KMS-11 (cell line): ENCODE results near the gene NAA10.

ENCODE experiments used
- H2AFZ ChIP-seq: fragments of 200-600 bp; sonication (generic); 2 replicates; pipeline ENCODE4 v1.6.1; 2016; ENCODE audit warnings: antibody characterized with exemption, mixed run types, low read depth
- H3K27ac ChIP-seq: fragments of 200-600 bp; sonication (generic); 2 replicates; pipeline ENCODE4 v1.6.1; 2016; ENCODE audit warnings: mild to moderate bottlenecking, mixed run types
- H3K27me3 ChIP-seq: fragments of 200-600 bp; sonication (generic); 2 replicates; pipeline ENCODE4 v1.6.1; 2017; ENCODE audit warnings: mild to moderate bottlenecking, low read depth, mixed run types, moderate library complexity; ENCODE audit not compliant: insufficient read depth
- H3K36me3 ChIP-seq: fragments of 200-600 bp; sonication (generic); 2 replicates; pipeline ENCODE4 v1.6.1; 2017; ENCODE audit warnings: mild to moderate bottlenecking, mixed run types; ENCODE audit not compliant: insufficient read depth
- H3K4me1 ChIP-seq: fragments of 200-600 bp; sonication (generic); 2 replicates; pipeline ENCODE4 v1.6.1; 2016; ENCODE audit warnings: mild to moderate bottlenecking, low read depth, mixed run types; ENCODE audit not compliant: poor library complexity, severe bottlenecking
- H3K4me2 ChIP-seq: fragments of 200-600 bp; sonication (generic); 2 replicates; pipeline ENCODE4 v1.7.0; 2016; ENCODE audit warnings: mild to moderate bottlenecking, mixed run types
- H3K4me3 ChIP-seq: fragments of 200-600 bp; sonication (generic); IDR thresholded peaks from 2 replicates; pipeline ENCODE4 v1.6.1; 2017; ENCODE audit warnings: low read depth, low read length, mixed read lengths; ENCODE audit not compliant: insufficient read depth
- H3K79me2 ChIP-seq: fragments of 200-600 bp; sonication (generic); 2 replicates; pipeline ENCODE4 v1.6.1; 2016; ENCODE audit warnings: low read depth, mixed run types; ENCODE audit not compliant: insufficient read depth
- H3K9ac ChIP-seq: fragments of 200-600 bp; sonication (generic); 2 replicates; pipeline ENCODE4 v1.6.1; 2016; ENCODE audit warnings: mild to moderate bottlenecking, mixed run types
- H4K20me1 ChIP-seq: fragments of 200-600 bp; sonication (generic); 2 replicates; pipeline ENCODE4 v1.6.1; 2016; ENCODE audit warnings: mild to moderate bottlenecking, mixed run types; ENCODE audit not compliant: insufficient read depth
- TF ChIP-seq, protein P1 (sequence below): fragments of 200-600 bp; sonication (generic); conservative IDR thresholded peaks from 2 replicates; pipeline ENCODE4 v1.6.1; 2017; ENCODE audit warnings: low read depth, mild to moderate bottlenecking, antibody characterized with exemption, low read length, moderate library complexity, mixed read lengths

Gene NAA10

DNA sequence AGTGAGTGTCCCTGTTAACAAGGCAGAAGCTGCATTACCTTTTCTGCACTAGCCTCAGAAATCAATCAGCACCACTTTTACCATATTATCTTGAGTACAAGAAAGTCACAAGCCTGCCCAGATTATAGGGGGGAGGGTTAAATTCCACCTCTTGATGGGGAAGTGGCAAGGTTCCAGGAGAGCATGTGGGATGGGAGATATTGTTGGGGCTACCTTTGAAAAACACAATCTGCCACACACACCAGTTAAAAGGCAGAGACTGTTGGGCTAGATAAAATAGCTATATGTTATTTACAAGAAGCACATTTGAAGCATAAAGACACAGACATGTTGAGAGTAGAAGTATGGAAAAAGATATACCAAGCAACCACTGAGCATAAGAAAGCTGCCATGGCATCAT, 36.9 kb downstream of the NAA10 start:
- no peak overlapping the region for H3K4me3 ChIP-seq
- H3K9ac ChIP-seq = no peak overlapping the region
- no peaks in the 10 kb centered on the region for H4K20me1 ChIP-seq
- no peak overlapping the region for H2AFZ ChIP-seq
- no peaks in the 10 kb centered on the region for H3K36me3 ChIP-seq
- peaks cover 25% of the 10 kb centered on the region for H3K4me1 ChIP-seq
- no peaks in the 10 kb centered on the region for H3K79me2 ChIP-seq
- no peak overlapping the region for H3K4me2 ChIP-seq
- H3K27ac ChIP-seq = no peak overlapping the region
- TF ChIP-seq, protein P1, sequence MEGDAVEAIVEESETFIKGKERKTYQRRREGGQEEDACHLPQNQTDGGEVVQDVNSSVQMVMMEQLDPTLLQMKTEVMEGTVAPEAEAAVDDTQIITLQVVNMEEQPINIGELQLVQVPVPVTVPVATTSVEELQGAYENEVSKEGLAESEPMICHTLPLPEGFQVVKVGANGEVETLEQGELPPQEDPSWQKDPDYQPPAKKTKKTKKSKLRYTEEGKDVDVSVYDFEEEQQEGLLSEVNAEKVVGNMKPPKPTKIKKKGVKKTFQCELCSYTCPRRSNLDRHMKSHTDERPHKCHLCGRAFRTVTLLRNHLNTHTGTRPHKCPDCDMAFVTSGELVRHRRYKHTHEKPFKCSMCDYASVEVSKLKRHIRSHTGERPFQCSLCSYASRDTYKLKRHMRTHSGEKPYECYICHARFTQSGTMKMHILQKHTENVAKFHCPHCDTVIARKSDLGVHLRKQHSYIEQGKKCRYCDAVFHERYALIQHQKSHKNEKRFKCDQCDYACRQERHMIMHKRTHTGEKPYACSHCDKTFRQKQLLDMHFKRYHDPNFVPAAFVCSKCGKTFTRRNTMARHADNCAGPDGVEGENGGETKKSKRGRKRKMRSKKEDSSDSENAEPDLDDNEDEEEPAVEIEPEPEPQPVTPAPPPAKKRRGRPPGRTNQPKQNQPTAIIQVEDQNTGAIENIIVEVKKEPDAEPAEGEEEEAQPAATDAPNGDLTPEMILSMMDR = no peak
- 0 out of 2 replicates have a peak, but pooled peaks cover 2% of the 10 kb centered on the region for H3K27me3 ChIP-seq

DNA sequence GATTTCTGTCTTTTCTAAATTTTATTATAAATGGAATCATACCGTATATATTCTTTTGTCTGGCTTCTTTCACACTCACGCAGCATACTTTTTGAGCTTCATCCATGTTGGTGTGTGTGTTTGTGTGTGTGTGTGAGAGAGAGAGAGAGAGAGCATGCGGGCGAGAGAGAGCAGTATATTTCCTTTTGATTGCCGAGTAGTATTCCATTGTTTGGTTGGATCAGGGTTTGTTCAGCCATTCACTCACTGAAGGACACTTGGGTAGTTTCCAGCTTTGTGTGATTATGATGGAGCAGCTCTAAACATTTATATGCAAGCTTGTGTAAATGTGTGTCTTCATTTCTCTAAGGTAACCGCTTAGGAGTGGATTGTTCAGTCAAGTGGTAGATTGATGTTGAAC, 45.7 kb downstream of the NAA10 start:
- Histone ChIP-seq H3K27me3 (peaks cover 17% of the 10 kb centered on the region; the same call in 1 of the 2 replicates), H3K9ac (no peak overlapping the region), H4K20me1 (no peaks in the 10 kb centered on the region), H3K79me2 (no peaks in the 10 kb centered on the region), H3K4me3 (no peak overlapping the region), H3K4me1 (no peaks in the 10 kb centered on the region), H3K4me2 (no peak overlapping the region), H3K27ac (no peak overlapping the region), H2AFZ (no peak overlapping the region), H3K36me3 (no peaks in the 10 kb centered on the region)
- TF ChIP-seq, protein P1 = no peak

DNA sequence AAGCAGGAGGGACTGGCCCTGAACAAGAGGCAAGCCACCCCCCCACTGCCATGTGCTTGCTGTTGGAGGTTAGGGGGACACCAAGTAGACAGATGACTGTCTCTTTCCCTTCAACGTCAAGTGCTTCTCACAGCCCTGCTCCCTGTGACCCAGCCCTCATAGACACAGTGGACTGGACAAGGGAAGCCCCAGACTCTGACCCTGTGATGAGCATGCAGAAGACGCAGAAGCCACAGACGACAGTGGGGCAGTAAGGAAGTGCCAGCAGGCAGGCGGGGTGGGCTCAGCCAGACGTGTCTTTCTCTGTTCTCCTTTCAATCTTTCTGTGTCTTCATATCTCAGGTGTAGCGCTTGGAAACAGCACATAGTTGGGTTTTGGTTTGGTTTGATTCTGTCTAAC, 46.5 kb downstream of the NAA10 start:
- no peak overlapping the region for H3K9ac ChIP-seq
- no peaks in the 10 kb centered on the region for H3K36me3 ChIP-seq
- no peak overlapping the region for H3K27ac ChIP-seq
- TF ChIP-seq, protein P1 = no peak
- no peak overlapping the region for H2AFZ ChIP-seq
- H3K4me1 ChIP-seq = no peaks in the 10 kb centered on the region
- no peaks in the 10 kb centered on the region for H3K79me2 ChIP-seq
- no peaks in the 10 kb centered on the region for H4K20me1 ChIP-seq
- H3K4me3 ChIP-seq = no peak overlapping the region
- H3K27me3 ChIP-seq = peaks cover 20% of the 10 kb centered on the region; the same call in 1 of the 2 replicates
- H3K4me2 ChIP-seq = no peak overlapping the region

DNA sequence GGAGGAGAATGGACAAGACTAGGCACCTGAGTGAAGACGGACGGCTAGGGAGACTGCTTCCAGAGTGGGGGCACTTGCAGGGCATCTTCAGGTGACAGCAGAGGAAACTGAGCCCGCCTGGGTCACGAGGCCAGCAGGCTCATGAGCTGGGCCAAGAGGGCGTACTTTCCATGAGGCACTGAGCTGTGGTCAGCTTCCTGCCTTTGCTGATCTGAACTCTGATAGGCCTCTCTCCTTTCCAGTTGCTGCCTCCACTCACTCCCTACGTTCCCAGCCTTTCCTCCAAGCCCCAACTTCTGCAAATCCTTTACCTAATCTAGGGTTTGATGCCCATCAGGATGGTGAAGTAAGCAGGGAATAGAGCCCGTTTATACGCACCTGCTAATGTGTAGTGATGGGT, 47.5 kb downstream of the NAA10 start:
- Histone ChIP-seq H2AFZ (no peak overlapping the region), H3K79me2 (no peaks in the 10 kb centered on the region), H3K27me3 (peaks cover 24% of the 10 kb centered on the region; the same call in 1 of the 2 replicates), H3K27ac (no peak overlapping the region), H3K36me3 (no peaks in the 10 kb centered on the region), H4K20me1 (no peaks in the 10 kb centered on the region), H3K4me2 (no peak overlapping the region), H3K4me1 (no peaks in the 10 kb centered on the region), H3K9ac (no peak overlapping the region), H3K4me3 (no peak overlapping the region)
- TF ChIP-seq, protein P1 = no peak
